T-helper 1 cell treated with Interleukin-12 subunit alpha and Interleukin-12 subunit beta and Interleukin-4 antibody, amounts not matched to agents 30 ng/mL and 1 ng/mL, for 36 hours (primary cell): ENCODE measurements around the gene LACTBL1. TPM values are rescaled to one million over a fixed set of nuclear protein-coding genes. Genes with fewer than 3 reads are reported as not detected.
"Not testable (repeated sequence)": the region's sequence is repeated elsewhere in the genome, so short reads cannot be mapped to it uniquely, and the experiment has no call there.

Experiments used
- intact Hi-C: fragments of 100-400 bp; cut with micrococcal nuclease; formaldehyde crosslinking; loops from one replicate; pipeline ENCODE4 v1.15.1; 2024
- total RNA-seq: library from RNA; stranded (reverse); gene quantifications from 2 replicates; pipeline ENCODE4 v1.2.3, GENCODE V29; 2022

The LACTBL1 gene
- total RNA-seq, result not detected in 2 replicates

- intact Hi-C loops, result loop anchor here (10.0 kb wide), 1 partner anchor 302 kb away; no protein-coding TSS in a partner anchor
These were observed at the start of gene LACTBL1 for GRCh38 chr1:22972760-22973159. Gene LACTBL1, minus strand, starts transcription at chr1:22972866. Its CDS starts 550 bp downstream, at chr1:22972316.

DNA sequence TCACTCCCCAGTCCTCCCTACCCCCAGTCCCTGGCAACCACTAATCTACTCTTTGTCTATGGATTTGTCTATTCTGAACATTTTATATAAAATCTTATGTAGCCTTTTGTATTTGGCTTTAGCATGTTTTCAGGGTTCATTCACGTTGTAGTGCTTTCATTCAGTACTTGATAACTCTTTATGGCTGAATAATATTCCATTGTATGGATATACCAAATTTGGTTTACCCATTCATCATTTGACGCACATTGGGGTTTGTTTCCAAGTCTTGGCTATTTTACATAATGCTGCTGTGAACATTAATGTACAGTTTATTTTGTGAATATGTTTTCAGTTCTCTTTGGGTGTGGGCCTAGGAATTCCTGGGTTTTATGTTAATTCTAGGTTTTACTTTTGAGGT lies 49.2 kb upstream of the LACTBL1 start:
- intact Hi-C loops, result loop anchor here (2.0 to 10.0 kb wide), 2 partner anchors 15 to 323 kb away; partner anchors contain the start of gene HNRNPR

- intact Hi-C loops, result loop anchor here (2.0 to 10.0 kb wide), 2 partner anchors 16 to 324 kb away; partner anchors contain the start of gene HNRNPR
These were observed 48.2 kb upstream of the LACTBL1 start for GRCh38 chr1:23020706-23021405.

DNA sequence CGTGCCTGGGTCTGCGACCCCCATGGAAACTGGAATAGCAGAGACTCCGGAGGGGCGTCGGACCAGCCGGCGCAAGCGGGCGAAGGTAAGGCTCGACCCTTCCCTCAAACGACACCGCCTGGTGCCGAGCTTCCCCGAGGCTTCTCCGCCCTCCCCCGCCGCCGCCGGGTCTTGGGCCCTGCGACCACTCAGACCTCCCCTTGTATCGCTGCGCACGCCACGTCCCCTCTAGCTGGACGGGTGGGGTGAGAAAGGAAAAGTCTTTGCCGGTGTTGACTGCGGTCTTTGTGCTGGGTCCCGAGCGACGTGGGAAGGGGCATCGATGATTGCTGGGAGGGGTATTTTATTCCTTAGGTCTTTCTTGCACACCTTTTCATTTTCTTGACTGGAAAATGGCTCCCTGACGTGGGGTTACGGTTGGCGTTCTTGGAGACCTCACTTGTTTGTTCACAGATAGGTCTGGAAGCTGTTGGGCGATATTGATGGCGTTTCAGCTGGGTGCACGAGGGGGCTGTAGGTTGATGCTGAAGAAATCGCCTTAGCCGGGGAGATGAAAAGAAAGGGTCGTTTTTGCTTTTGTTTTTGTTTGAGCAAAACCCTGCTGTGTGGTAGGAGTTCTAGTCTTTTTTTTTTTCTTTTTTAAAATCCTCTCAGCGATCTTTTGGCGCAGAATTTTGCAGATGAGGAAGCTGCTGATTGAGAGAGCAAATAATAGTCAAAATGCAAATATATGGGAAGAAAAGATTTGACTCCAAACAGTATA lies 47.4 kb upstream of the LACTBL1 start:
- intact Hi-C loops, result loop anchor here (1.0 to 10.0 kb wide), 7 partner anchors 17 to 1237 kb away; partner anchors contain the start of genes CDC42, HNRNPR, LUZP1 and USP48

- intact Hi-C loops, result loop anchor here (1.0 to 5.0 kb wide), 5 partner anchors 100 to 1236 kb away; partner anchors contain the start of genes CDC42, LUZP1, USP48 and ZNF436
These were observed 46.6 kb upstream of the LACTBL1 start, which contains the start of gene KDM1A for GRCh38 chr1:23019094-23019862. Gene KDM1A, plus strand, starts transcription at chr1:23019468. Its CDS starts 129 bp downstream, at chr1:23019597.

DNA sequence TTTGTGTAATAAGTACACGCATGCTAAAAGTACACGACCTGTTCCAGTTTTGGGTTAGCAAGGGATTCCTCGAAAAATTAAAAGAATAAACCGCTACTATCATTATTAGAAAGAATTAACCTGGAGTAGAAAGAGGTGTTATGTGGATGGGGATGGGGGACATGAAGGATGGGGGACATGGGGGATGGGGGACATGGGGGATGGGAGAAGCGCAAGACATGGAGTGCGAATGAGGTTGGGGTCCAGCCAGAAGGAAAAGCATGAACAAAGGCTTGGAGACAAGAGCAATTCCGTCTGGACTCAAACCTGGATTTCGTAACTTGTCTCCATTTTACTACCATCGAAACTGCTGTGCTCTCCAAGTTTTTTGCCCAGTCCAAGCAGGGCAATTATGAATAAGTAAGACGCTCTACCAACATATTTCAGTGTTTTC lies 46.0 kb upstream of the LACTBL1 start:
- intact Hi-C loops, result loop anchor here (1.0 to 5.0 kb wide), 5 partner anchors 101 to 1236 kb away; partner anchors contain the start of genes CDC42, LUZP1, USP48 and ZNF436

DNA sequence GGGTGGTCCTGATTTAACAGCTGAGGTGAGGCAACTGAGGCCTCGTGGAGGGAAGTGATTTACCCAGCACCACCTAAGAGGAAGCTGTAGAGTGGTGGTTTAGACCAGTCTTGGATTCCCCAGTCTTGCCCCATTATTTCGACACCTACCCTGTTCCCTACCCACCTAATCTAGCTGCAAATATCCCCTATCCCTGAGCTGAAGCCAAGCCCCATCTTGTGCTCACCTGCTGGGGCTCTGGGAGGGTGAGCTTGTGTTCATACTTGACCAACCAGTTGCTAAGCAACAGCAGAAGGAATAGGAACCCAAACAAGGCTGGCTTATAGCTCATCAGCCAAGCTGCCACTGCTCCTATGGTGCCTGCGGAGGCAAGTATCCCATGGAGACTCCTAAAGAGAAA lies 41.0 kb upstream of the LACTBL1 start:
- intact Hi-C loops, result no loop called here

- intact Hi-C loops, result not testable (repeated sequence)
These were observed 37.4 kb upstream of the LACTBL1 start for GRCh38 chr1:23010025-23010424.

DNA sequence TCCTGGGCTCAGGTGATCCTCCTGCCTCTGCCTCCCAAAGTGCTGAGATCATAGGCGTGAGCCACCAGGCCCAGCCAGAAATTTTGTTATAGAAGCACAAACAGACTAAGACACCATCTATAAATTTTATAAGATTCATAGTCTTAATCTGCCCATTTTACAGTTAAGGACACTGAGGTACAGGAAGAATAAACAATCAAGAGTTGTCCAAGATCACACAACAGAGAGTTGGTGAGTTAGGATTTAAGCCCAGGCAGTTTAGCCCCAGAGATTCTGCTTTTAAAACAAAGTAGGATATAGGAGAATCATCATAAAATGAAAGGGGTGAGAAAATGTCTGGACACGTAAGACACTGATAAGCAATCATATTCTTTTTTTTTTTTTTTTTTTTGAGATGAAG lies 36.2 kb upstream of the LACTBL1 start:
- intact Hi-C loops, result no loop called here

GRCh38 chr1:23007106-23007505 lies 34.4 kb upstream of the LACTBL1 start:
- intact Hi-C loops, result no loop called here

GRCh38 chr1:23004769-23005168 lies 32.1 kb upstream of the LACTBL1 start:
- intact Hi-C loops, result not testable (repeated sequence)

GRCh38 chr1:23004112-23004511 lies 31.4 kb upstream of the LACTBL1 start:
- intact Hi-C loops, result no loop called here

DNA sequence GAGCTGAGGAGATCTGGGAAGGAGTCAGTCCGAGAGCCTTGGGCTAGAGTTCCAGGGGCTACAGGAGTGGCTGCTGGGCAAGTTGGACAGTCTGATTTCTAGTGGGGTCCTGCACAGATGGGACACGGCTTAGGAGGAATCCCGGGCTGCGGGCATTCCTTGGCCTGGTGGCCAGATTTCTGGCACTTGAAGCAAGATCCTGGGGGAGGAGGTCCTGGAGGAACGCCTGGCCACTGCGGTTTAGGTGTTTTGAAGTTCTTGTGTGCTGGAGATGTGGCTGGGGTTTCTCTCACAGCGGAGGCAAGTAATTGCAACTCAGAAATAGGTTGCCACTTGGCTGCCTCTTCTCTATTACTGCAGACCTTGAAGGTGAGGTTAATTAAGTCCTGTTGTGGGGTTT lies 29.6 kb upstream of the LACTBL1 start:
- intact Hi-C loops, result not testable (repeated sequence)

GRCh38 chr1:23000133-23000532 lies 27.5 kb upstream of the LACTBL1 start:
- intact Hi-C loops, result not testable (repeated sequence)

- intact Hi-C loops, result not testable (repeated sequence)
These were observed 24.9 kb upstream of the LACTBL1 start for GRCh38 chr1:22997528-22997927.

DNA sequence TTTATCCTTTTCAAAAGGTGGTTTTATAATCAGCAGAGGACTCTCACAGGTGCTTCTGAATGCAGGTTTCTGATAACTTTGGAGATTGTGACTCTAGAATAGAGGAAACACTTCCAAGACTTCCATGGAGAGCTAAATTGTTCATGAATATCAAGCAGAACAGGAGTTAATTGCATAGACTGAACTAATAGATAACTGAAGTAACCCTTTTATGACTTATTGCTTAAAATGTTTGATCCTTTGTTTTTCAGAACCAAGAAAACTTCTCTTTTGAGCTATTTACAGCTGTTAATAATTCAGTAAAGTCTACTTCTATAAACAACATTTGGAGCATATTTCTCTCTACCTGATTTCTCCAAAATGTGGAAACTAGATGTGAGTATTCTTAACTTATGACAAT lies 23.1 kb upstream of the LACTBL1 start:
- intact Hi-C loops, result no loop called here

DNA sequence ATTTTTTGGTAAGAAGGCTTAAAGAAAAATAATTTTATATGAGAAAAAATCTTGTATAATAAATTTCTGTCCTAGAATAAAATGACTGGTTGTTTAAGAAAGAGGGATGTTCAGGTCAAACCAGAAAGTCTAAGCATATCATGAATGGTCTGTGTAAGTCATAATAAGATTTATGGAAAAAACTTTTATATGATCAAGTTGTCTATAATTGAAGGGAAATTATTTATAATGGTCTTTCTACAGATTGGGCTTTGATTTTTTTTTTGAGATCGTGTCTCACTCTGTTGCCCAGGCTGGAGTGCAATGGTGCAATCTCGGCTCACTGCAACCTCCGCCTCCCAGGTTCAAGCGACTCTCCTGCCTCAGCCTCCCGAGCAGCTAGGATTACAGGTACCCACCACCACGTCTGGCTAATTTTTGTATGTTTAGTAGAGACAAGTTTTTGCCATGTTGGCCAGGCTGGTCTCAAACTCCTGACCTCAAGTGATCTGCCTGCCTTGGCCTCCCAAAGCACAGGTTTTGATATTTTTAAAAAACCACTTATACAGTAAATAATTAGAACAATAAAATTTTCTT lies 20.6 kb upstream of the LACTBL1 start:
- intact Hi-C loops, result not testable (repeated sequence)

DNA sequence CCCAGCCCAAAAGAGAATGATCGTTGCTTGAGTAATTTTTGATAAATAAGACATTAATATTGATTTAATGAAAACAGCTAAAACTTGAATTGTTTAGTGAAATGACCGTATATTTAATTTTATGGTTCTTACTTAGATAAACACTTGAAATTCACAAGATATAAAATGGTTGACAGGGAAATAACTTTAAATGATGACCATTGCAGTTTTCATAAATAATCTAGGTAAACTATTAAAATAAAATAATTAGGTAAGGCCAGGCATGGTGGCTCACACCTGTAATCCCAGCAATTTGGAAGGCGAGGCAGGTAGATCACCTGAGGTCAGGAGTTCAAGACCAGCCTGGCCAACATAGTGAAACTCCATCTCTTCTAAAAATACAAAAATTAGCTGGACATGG lies 19.7 kb upstream of the LACTBL1 start:
- intact Hi-C loops, result not testable (repeated sequence)

GRCh38 chr1:22983944-22984343 lies 11.3 kb upstream of the LACTBL1 start:
- intact Hi-C loops, result no loop called here

- intact Hi-C loops, result not testable (repeated sequence)
These were observed 7.8 kb upstream of the LACTBL1 start for GRCh38 chr1:22980471-22980790.

DNA sequence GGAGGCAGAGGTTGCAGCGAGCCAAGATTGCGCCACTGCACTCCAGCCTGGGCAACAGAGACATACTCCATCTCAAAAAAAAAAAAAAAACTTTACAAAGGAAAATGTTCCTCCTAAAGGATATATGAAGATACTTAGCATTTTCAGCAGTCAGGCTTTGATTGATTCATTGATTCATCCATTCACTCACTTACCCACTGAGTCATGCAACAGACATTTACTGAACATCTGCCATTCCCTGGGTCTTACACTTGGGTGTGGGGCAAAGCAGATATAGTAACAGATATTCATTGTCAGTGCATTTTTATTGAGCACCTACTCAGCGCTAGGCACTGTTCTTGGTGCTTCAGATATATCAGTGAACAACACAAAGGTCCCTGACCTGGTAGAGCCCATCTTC lies 5.6 kb upstream of the LACTBL1 start:
- intact Hi-C loops, result loop anchor here (5.0 to 10.0 kb wide), 2 partner anchors 297 to 559 kb away; no protein-coding TSS in a partner anchor
